ENCODE measurements around the gene SGMS1. TPM values are rescaled to one million over a fixed set of nuclear protein-coding genes. Genes with fewer than 3 reads are reported as not detected.

SGMS1 gene
- total RNA-seq, 2 donors from 2014 or later: 32.5 to 35.9 TPM

GRCh38 chr10:50544857-50545429 lies 78.8 kb downstream of the SGMS1 start:
- no peaks in the 10 kb centered on the region for H3K27me3 ChIP-seq
- peaks cover 0 to 54% of the 10 kb centered on the region in 2 donors for H3K4me1 ChIP-seq
- no peaks in the 10 kb centered on the region for H3K36me3 ChIP-seq
- no peak overlapping the region for H3K4me3 ChIP-seq
- peaks cover 0 to 4% of the 10 kb centered on the region in 2 donors for H3K9me3 ChIP-seq
- TF ChIP-seq CTCF (IDR thresholded peaks at IDR 0.05): no peak
- H3K27ac ChIP-seq: no peak overlapping the region
- DNase-seq (ENCODE audit: low spot score): no peak

- H3K9me3 ChIP-seq: peaks cover 0 to 4% of the 10 kb centered on the region in 2 donors
- H3K27ac ChIP-seq: no peak overlapping the region
- no peak for DNase-seq (ENCODE audit: low spot score)
- TF ChIP-seq CTCF (IDR thresholded peaks at IDR 0.05): no peak
- no peak overlapping the region for H3K4me3 ChIP-seq
- peaks cover 0 to 50% of the 10 kb centered on the region in 2 donors for H3K4me1 ChIP-seq
- H3K36me3 ChIP-seq: no peaks in the 10 kb centered on the region
- H3K27me3 ChIP-seq: no peaks in the 10 kb centered on the region
Observed at GRCh38 chr10:50544095-50544856, 79.5 kb downstream of the SGMS1 start.

- no peak for TF ChIP-seq CTCF (IDR thresholded peaks at IDR 0.05)
- Histone ChIP-seq H3K27ac (no peak overlapping the region), H3K9me3 (peaks cover 0 to under 1% of the 10 kb centered on the region in 2 donors), H3K4me1 (peaks cover 0 to 59% of the 10 kb centered on the region in 2 donors), H3K27me3 (no peaks in the 10 kb centered on the region), H3K36me3 (no peaks in the 10 kb centered on the region), H3K4me3 (no peak overlapping the region)
- DNase-seq (ENCODE audit: low spot score): no peak
Observed at GRCh38 chr10:50542871-50543270, 80.9 kb downstream of the SGMS1 start.

- DNase-seq (ENCODE audit: low spot score): no peak
- Histone ChIP-seq H3K27me3 (no peaks in the 10 kb centered on the region), H3K36me3 (no peaks in the 10 kb centered on the region), H3K4me1 (peaks cover 0 to 59% of the 10 kb centered on the region in 2 donors), H3K27ac (no peak overlapping the region), H3K4me3 (no peak overlapping the region), H3K9me3 (no peaks in the 10 kb centered on the region)
- no peak for TF ChIP-seq CTCF (IDR thresholded peaks at IDR 0.05)
Observed at GRCh38 chr10:50541921-50542320, 81.8 kb downstream of the SGMS1 start.

GRCh38 chr10:50541317-50541716 lies 82.4 kb downstream of the SGMS1 start:
- TF ChIP-seq CTCF (IDR thresholded peaks at IDR 0.05): no peak
- Histone ChIP-seq H3K4me3 (no peak overlapping the region), H3K27me3 (no peaks in the 10 kb centered on the region), H3K4me1 (peaks cover 0 to 59% of the 10 kb centered on the region in 2 donors), H3K27ac (no peak overlapping the region), H3K36me3 (no peaks in the 10 kb centered on the region), H3K9me3 (no peaks in the 10 kb centered on the region)
- DNase-seq (ENCODE audit: low spot score): no peak

Measured in right atrium auricular region (tissue), 2 donors.